HL-60 (cell line): ENCODE data around the gene GRIN1.
A peak's percentile ranks its signal among the peaks of the same experiment; 100 is the strongest.

Source experiments
- DNase-seq, 2 experiments: peaks; one replicate each; pipeline ENCODE4 v3.0.0-alpha.2; 2010 to 2020; ENCODE audit warnings: low read depth in 1 of 2, low spot score in 1 of 2
- H3K27ac ChIP-seq: fragments of 250-450 bp; sonication (Bioruptor Pico); replicated peaks from 2 replicates; pipeline ENCODE4 v1.5.1; 2020; ENCODE audit warnings: mild to moderate bottlenecking, moderate library complexity
- H3K27me3 ChIP-seq: fragments of 250-450 bp; sonication (Bioruptor Pico); 2 replicates; pipeline ENCODE4 v1.5.1; 2021; ENCODE audit warnings: mild to moderate bottlenecking, moderate library complexity; ENCODE audit not compliant: insufficient read depth, poor library complexity, severe bottlenecking
- H3K4me3 ChIP-seq: replicated peaks from 2 replicates; pipeline ENCODE4 v1.5.1; 2011; ENCODE audit warnings: mild to moderate bottlenecking, control low read depth, low read length; ENCODE audit not compliant: insufficient read depth
- CTCF ChIP-seq: IDR thresholded peaks from one replicate; pipeline ENCODE4 v1.5.1; 2011; ENCODE audit warnings: low read length, control low read depth, inconsistent platforms; ENCODE audit not compliant: insufficient read depth
- GABPA ChIP-seq: IDR thresholded peaks from 2 replicates; pipeline ENCODE4 v1.6.1; 2012; ENCODE audit warnings: low read depth
- POLR2AphosphoS5 ChIP-seq: IDR thresholded peaks from 2 replicates; pipeline ENCODE4 v1.6.1; 2012; ENCODE audit warnings: low read depth
- REST ChIP-seq: IDR thresholded peaks from 2 replicates; pipeline ENCODE4 v1.6.1; 2012; ENCODE audit warnings: low read depth; ENCODE audit not compliant: insufficient replicate concordance
- SPI1 ChIP-seq: IDR thresholded peaks from 2 replicates; pipeline ENCODE4 v1.6.1; 2012; ENCODE audit warnings: low read depth, mild to moderate bottlenecking, borderline replicate concordance

The GRIN1 gene

GRCh38 chr9:137184881-137185660, 46.1 kb downstream of the GRIN1 start:
- Histone ChIP-seq H3K27ac (no peak overlapping the region), H3K4me3 (no peak overlapping the region), H3K27me3 (no peaks in the 10 kb centered on the region)
- TF ChIP-seq SPI1 (no peak), CTCF (no peak), POLR2AphosphoS5 (no peak)
- DNase-seq, result no peak

- no peak for TF ChIP-seq GABPA
- no peak for TF ChIP-seq REST
- TF ChIP-seq CTCF, result no peak
- no peaks in the 10 kb centered on the region for H3K27me3 ChIP-seq
- no peak for DNase-seq
- H3K4me3 ChIP-seq, result no peak overlapping the region
- H3K27ac ChIP-seq, result no peak overlapping the region
These were observed 47.0 kb downstream of the GRIN1 start for GRCh38 chr9:137185921-137186320.

GRCh38 chr9:137186385-137186784, 47.4 kb downstream of the GRIN1 start:
- no peaks in the 10 kb centered on the region for H3K27me3 ChIP-seq
- no peak for DNase-seq
- H3K4me3 ChIP-seq, result no peak overlapping the region
- TF ChIP-seq GABPA (no peak), SPI1 (no peak), POLR2AphosphoS5 (no peak)
- H3K27ac ChIP-seq, result no peak overlapping the region

GRCh38 chr9:137187386-137187785, 48.4 kb downstream of the GRIN1 start:
- Histone ChIP-seq H3K4me3 (peak overlapping the region; percentile 99), H3K27ac (no peak overlapping the region; the same call in 1 of the 2 replicates), H3K27me3 (no peaks in the 10 kb centered on the region)
- DNase-seq, result no peak
- no peak for TF ChIP-seq SPI1
- TF ChIP-seq GABPA, result no peak
- TF ChIP-seq CTCF, result no peak
- TF ChIP-seq REST, result no peak
- TF ChIP-seq POLR2AphosphoS5, result no peak
